Activated CD4-positive, alpha-beta T cell treated with anti-CD3 and anti-CD28 coated beads for 36 hours (primary cell): ENCODE measurements around the gene GSTO1. TPM values are rescaled to one million over a fixed set of nuclear protein-coding genes. Genes with fewer than 3 reads are reported as not detected.
A peak's percentile ranks its signal among the peaks of the same experiment; 100 is the strongest.

ENCODE experiments used
- ATAC-seq: fragments of 200-7000 bp; cut with Tn5 transposase; one replicate; pipeline ENCODE4 v1.10.0; 2021; ENCODE audit warnings: mild to moderate bottlenecking, moderate library complexity
- CTCF ChIA-PET: fragments of 350-600 bp; sonication (Branson Sonifier 250); formaldehyde crosslinking; loops from one replicate; lab custom pipeline; 2021; ENCODE audit warnings: antibody characterized with exemption; lab: Charles Lee
- POLR2A ChIA-PET: fragments of 350-600 bp; sonication (Branson Sonifier 250); formaldehyde crosslinking; loops from one replicate; lab custom pipeline; 2021; ENCODE audit warnings: antibody characterized with exemption, inconsistent platforms; lab: Charles Lee
- DNase-seq: peaks from one replicate; pipeline ENCODE4 v3.0.0-alpha.2; 2020
- H3K27ac Mint-ChIP-seq: one replicate; pipeline ENCODE4 v1.8.0; 2021; ENCODE audit warnings: mixed read lengths
- H3K27me3 Mint-ChIP-seq: one replicate; pipeline ENCODE4 v1.8.0; 2021; ENCODE audit warnings: mixed read lengths
- H3K36me3 Mint-ChIP-seq: one replicate; pipeline ENCODE4 v1.8.0; 2021; ENCODE audit warnings: low read depth, mixed read lengths
- H3K4me1 Mint-ChIP-seq: one replicate; pipeline ENCODE4 v1.8.0; 2021; ENCODE audit warnings: mixed read lengths
- H3K4me3 Mint-ChIP-seq: one replicate; pipeline ENCODE4 v1.8.0; 2021; ENCODE audit warnings: mild to moderate bottlenecking, moderate library complexity, mixed read lengths
- H3K9me3 Mint-ChIP-seq: one replicate; pipeline ENCODE4 v1.8.0; 2021; ENCODE audit warnings: low read depth, mixed read lengths
- intact Hi-C, 2 experiments: fragments of 100-400 bp; cut with DNase I in 1 of 2; cut with micrococcal nuclease in 1 of 2; formaldehyde crosslinking; loops; one replicate each; pipeline versions ENCODE4 v1.14.2 to v1.15.1; 2022 to 2024; cut with DNase I, micrococcal nuclease
- total RNA-seq, 2 experiments: library from RNA; stranded (reverse); gene quantifications; one replicate each; pipeline ENCODE4 v1.2.3, GENCODE V29; 2021

The GSTO1 gene
- total RNA-seq, 2 experiments from 2014 or later, result 261 to 320 TPM

- ATAC-seq (no peak), DNase-seq (no peak)
- Mint-ChIP-seq H3K27ac (no peak overlapping the region), H3K4me3 (no peak overlapping the region), H3K27me3 (peaks cover 11% of the 10 kb centered on the region), H3K36me3 (no peaks in the 10 kb centered on the region), H3K9me3 (no peaks in the 10 kb centered on the region), H3K4me1 (peaks cover 19% of the 10 kb centered on the region)
- POLR2A ChIA-PET, result no interaction called here
- intact Hi-C loops, result no loop called here
- CTCF ChIA-PET, result interaction anchor here (0.8 to 8.2 kb wide), 15 partner anchors 8 to 410 kb away, joined by 3 to 142 read pairs (median 11); partner anchors contain the start of genes GSTO1 and ITPRIP
These were observed 39.2 kb downstream of the GSTO1 start for GRCh38 chr10:104293781-104294321.

- DNase-seq (no peak), ATAC-seq (no peak)
- ChIA-PET CTCF (interaction anchor here (0.7 to 8.2 kb wide), 8 partner anchors 10 to 101 kb away, joined by 3 to 142 read pairs (median 7); partner anchors contain the start of gene ITPRIP), POLR2A (no interaction called here)
- Mint-ChIP-seq H3K9me3 (no peaks in the 10 kb centered on the region), H3K4me3 (no peak overlapping the region), H3K27me3 (no peaks in the 10 kb centered on the region), H3K36me3 (peaks cover 3% of the 10 kb centered on the region), H3K4me1 (peaks cover 40% of the 10 kb centered on the region), H3K27ac (no peak overlapping the region)
- intact Hi-C loops, result no loop called here
These were observed 42.2 kb downstream of the GSTO1 start for GRCh38 chr10:104296687-104297436.

- POLR2A ChIA-PET, result interaction anchor here (0.6 kb wide), 1 partner anchor 277 kb away, joined by 3 read pairs; no protein-coding TSS in a partner anchor
- CTCF ChIA-PET, result interaction anchor here (0.7 to 3.6 kb wide), 9 partner anchors 8 to 54 kb away, joined by 3 to 23 read pairs (median 4); partner anchors contain the start of gene ITPRIP
- peaks cover under 1% of the 10 kb centered on the region for H3K9me3 Mint-ChIP-seq
- H3K36me3 Mint-ChIP-seq, result peaks cover 3% of the 10 kb centered on the region
- H3K4me1 Mint-ChIP-seq, result peaks cover 36% of the 10 kb centered on the region
- ATAC-seq (peak; percentile 43), DNase-seq (peak; percentile 76)
- no peaks in the 10 kb centered on the region for H3K27me3 Mint-ChIP-seq
- no peak overlapping the region for H3K4me3 Mint-ChIP-seq
- H3K27ac Mint-ChIP-seq, result no peak overlapping the region
- intact Hi-C loops, result no loop called here
These were observed 43.3 kb downstream of the GSTO1 start for GRCh38 chr10:104297697-104298660.

GRCh38 chr10:104299031-104299904, 44.6 kb downstream of the GSTO1 start:
- POLR2A ChIA-PET, result interaction anchor here (0.6 kb wide), 1 partner anchor 278 kb away, joined by 3 read pairs; no protein-coding TSS in a partner anchor
- no peak overlapping the region for H3K27ac Mint-ChIP-seq
- H3K4me3 Mint-ChIP-seq, result no peak overlapping the region
- ATAC-seq, result no peak
- peaks cover 11% of the 10 kb centered on the region for H3K36me3 Mint-ChIP-seq
- intact Hi-C loops, result no loop called here
- CTCF ChIA-PET, result interaction anchor here (0.6 to 3.6 kb wide), 10 partner anchors 9 to 196 kb away, joined by 3 to 23 read pairs (median 4); partner anchors contain the start of gene CFAP58
- H3K27me3 Mint-ChIP-seq, result no peaks in the 10 kb centered on the region
- H3K4me1 Mint-ChIP-seq, result peaks cover 36% of the 10 kb centered on the region
- peaks cover 9% of the 10 kb centered on the region for H3K9me3 Mint-ChIP-seq
- DNase-seq, result no peak

- Mint-ChIP-seq H3K9me3 (peaks cover 9% of the 10 kb centered on the region), H3K27me3 (no peaks in the 10 kb centered on the region), H3K36me3 (peaks cover 11% of the 10 kb centered on the region), H3K27ac (peak overlapping the region; percentile 91), H3K4me1 (peaks cover 42% of the 10 kb centered on the region), H3K4me3 (peak overlapping the region; percentile 41)
- intact Hi-C loops, result no loop called here
- ChIA-PET POLR2A (no interaction called here), CTCF (interaction anchor here (1.0 to 3.6 kb wide), 4 partner anchors 10 to 51 kb away, joined by 3 to 23 read pairs (median 11); no protein-coding TSS in a partner anchor)
- DNase-seq (peak; percentile 48), ATAC-seq (peak; percentile 42)
These were observed 45.5 kb downstream of the GSTO1 start for GRCh38 chr10:104300002-104300735.

GRCh38 chr10:104300736-104301292, 46.1 kb downstream of the GSTO1 start:
- H3K4me3 Mint-ChIP-seq, result peak overlapping the region; percentile 41

GRCh38 chr10:104301907-104302690, 47.4 kb downstream of the GSTO1 start:
- Mint-ChIP-seq H3K27me3 (no peaks in the 10 kb centered on the region), H3K4me1 (peaks cover 50% of the 10 kb centered on the region), H3K36me3 (peaks cover 11% of the 10 kb centered on the region), H3K4me3 (no peak overlapping the region), H3K9me3 (peaks cover 9% of the 10 kb centered on the region), H3K27ac (no peak overlapping the region)
- CTCF ChIA-PET, result interaction anchor here (0.5 to 8.1 kb wide), 5 partner anchors 9 to 107 kb away, joined by 3 to 109 read pairs (median 3); no protein-coding TSS in a partner anchor
- DNase-seq (no peak), ATAC-seq (no peak)
- intact Hi-C loops, result no loop called here
- POLR2A ChIA-PET, result no interaction called here

More at GRCh38 chr10:104300736-104301292, 46.1 kb downstream of the GSTO1 start:
- Mint-ChIP-seq H3K27ac (peak overlapping the region; percentile 91), H3K4me1 (peaks cover 43% of the 10 kb centered on the region), H3K27me3 (no peaks in the 10 kb centered on the region), H3K36me3 (peaks cover 11% of the 10 kb centered on the region), H3K9me3 (peaks cover 9% of the 10 kb centered on the region)
- intact Hi-C loops, result no loop called here
- ChIA-PET CTCF (interaction anchor here (1.9 to 3.6 kb wide), 2 partner anchors 10 to 50 kb away, joined by 9 to 23 read pairs; no protein-coding TSS in a partner anchor), POLR2A (no interaction called here)
- ATAC-seq (peak; percentile 66), DNase-seq (peak; percentile 54)

- peaks cover 9% of the 10 kb centered on the region for H3K9me3 Mint-ChIP-seq
- H3K4me1 Mint-ChIP-seq, result peaks cover 65% of the 10 kb centered on the region
- H3K4me3 Mint-ChIP-seq, result no peak overlapping the region
- H3K27me3 Mint-ChIP-seq, result no peaks in the 10 kb centered on the region
- peaks cover 14% of the 10 kb centered on the region for H3K36me3 Mint-ChIP-seq
- intact Hi-C loops, result no loop called here
- ATAC-seq, result no peak
- H3K27ac Mint-ChIP-seq, result no peak overlapping the region
- DNase-seq, result no peak
- ChIA-PET POLR2A (no interaction called here), CTCF (interaction anchor here (0.7 to 8.1 kb wide), 9 partner anchors 8 to 740 kb away, joined by 3 to 142 read pairs (median 6); partner anchors contain the start of genes CFAP58 and GSTO2)
These were observed 49.1 kb downstream of the GSTO1 start for GRCh38 chr10:104303594-104304355.
